GM18508 (cell line): ENCODE measurements around the gene CLIC3.
A peak's percentile ranks its signal among the peaks of the same experiment; 100 is the strongest.
"Not testable (repeated sequence)": the region's sequence is repeated elsewhere in the genome, so short reads cannot be mapped to it uniquely, and the experiment has no call there.

Experiments used
- ATAC-seq: cut with Tn5 transposase; IDR thresholded peaks from one replicate; pipeline ENCODE4 v1.9.1; 2021; ENCODE audit warnings: moderate number of reproducible peaks; ENCODE audit not compliant: insufficient read depth, unreplicated experiment

CLIC3 gene

GRCh38 chr9:137006116-137007003 is 10.0 kb upstream of the CLIC3 start:
- ATAC-seq, result no peak

DNA sequence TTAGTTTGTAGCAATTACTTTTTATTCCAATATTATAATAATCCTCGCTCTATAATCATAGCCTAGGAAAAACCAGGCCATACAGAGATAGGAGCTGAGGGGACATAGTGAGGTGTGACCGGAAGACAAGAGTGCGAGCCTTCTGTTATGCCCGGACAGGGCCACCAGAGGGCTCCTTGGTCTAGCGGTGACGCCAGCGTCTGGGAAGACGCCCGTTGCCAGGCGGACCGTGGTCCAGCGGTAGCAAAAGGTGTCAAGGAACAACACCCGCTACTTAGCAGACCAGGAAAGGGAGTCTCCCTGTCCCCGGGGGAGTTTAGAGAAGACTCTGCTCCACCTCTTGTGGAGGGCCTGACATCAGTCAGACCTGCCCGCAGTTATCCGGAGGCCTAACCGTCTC is 7.9 kb upstream of the CLIC3 start:
- not testable (repeated sequence) for ATAC-seq

DNA sequence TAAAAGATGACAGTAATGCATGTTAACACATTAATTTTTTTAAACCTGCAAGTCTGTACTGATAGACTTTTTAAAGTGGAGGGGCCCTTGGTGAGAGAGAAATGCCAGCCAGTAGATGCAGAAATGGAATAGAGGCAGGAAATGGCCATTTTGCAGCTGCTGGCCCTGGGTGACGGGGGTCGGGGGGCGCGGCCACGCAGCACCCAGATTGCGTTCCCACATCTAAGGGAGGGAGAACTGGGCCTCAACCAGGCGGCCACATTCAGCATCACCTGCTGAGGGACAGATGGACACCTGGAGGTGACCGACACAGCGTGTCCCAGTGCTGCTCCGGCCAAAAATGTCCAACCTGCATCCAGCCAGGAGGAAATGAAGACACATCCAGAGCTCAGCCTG is 6.3 kb upstream of the CLIC3 start:
- ATAC-seq, result no peak

- ATAC-seq, result no peak
These were observed 5.7 kb upstream of the CLIC3 start for GRCh38 chr9:137001857-137002645.

GRCh38 chr9:137000177-137000930 is 4.0 kb upstream of the CLIC3 start:
- ATAC-seq, result peak; percentile 59

DNA sequence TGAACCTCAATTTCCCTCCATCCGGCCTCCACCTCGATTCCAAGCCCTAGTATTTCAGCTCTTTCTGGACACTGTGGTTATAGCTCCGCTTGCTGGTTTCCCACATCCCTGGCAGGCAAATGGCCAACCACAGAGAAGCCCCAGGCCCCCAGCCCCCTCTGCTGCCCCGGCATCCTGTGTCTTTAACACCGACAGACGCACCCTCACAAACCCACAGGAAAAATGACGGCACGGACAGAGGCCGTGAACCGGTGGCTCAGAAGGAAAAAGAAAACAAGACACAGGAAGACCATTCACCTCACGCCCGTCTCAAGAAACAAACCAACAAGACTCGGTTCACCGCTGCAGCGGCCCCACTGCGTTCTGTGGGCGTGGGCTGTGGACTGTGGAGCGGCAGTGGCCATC is 1.5 kb upstream of the CLIC3 start:
- ATAC-seq, result no peak

DNA sequence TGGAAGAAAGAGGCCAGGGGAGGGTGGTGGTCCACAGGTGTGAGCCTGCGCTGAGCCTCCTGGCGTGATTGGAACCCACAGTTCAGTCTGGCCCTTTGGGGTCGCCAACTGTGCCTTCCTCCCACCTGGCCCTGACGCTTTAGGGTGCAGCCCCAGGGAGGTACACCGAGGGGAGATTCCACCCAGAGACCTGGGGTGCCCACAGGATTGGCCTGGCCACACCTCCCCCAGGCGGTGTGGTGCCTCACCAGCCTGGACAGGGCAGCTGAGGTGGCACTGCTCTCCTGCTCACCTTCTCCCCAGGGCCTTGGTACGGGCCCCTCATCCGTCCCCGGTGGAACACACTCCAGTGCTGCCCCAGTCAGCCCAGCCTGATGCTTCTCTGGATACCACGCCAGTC is 1.0 kb upstream of the CLIC3 start:
- no peak for ATAC-seq

DNA sequence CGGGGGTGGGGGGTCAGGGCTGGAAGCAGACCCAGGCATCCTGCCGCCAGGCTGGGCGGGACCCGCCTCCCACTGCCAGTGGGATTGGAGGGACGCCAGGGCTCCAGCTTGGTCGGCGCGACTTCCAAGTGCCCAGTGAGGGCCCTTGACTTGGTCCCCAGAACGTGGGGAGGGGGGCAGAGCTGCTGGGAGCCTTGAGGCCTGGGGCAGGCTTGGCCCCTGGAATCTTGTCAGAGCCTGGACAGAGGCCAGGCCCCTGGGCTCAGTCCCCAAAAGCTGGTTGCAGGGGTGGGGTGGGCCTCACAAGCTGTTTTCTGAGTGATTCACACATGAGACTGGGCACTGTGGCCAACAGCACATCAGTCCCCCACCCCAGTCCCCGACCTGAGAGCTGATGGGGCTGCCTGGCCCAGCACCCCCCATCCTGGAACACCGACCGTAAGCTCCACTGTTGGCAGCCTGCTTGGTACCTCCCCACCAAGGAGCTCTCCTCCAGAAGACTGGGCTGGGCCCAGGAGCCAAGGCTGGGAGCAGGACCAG is 526 bp downstream of the CLIC3 start:
- no peak for ATAC-seq

DNA sequence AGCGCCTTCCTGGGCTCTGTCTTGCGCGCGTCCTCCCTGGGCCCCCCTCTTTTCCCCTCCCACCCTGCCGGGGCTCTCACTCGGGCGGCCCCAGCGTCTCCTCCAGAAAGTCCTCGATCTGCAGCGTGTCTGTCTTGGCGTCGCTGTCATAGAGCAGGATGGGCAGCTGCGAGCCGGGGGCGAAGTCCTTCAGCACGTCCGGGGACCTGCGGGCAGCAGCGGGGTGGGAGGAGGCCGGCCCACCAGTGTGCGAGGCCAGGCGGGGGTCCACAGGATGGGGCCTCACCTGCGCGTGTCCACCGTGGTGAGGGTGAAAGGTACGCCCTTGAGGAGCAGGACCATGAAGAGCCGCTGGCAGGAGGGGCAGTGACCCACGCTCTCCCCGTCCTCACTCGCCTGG is 1.0 kb downstream of the CLIC3 start:
- no peak for ATAC-seq

GRCh38 chr9:136994888-136995230 is 1.5 kb downstream of the CLIC3 start:
- no peak for ATAC-seq

- ATAC-seq, result no peak
These were observed 2.0 kb downstream of the CLIC3 start for GRCh38 chr9:136994180-136994887.

GRCh38 chr9:136992819-136993369 is 3.5 kb downstream of the CLIC3 start:
- ATAC-seq, result no peak

- peak; percentile 35 for ATAC-seq
These were observed 4.2 kb downstream of the CLIC3 start, which contains the start of gene PAXX for GRCh38 chr9:136991993-136992818. PAXX (plus strand) TSS chr9:136992422; CDS start chr9:136992444, 22 bp downstream.

GRCh38 chr9:136990242-136990911 is 6.0 kb downstream of the CLIC3 start:
- no peak for ATAC-seq

DNA sequence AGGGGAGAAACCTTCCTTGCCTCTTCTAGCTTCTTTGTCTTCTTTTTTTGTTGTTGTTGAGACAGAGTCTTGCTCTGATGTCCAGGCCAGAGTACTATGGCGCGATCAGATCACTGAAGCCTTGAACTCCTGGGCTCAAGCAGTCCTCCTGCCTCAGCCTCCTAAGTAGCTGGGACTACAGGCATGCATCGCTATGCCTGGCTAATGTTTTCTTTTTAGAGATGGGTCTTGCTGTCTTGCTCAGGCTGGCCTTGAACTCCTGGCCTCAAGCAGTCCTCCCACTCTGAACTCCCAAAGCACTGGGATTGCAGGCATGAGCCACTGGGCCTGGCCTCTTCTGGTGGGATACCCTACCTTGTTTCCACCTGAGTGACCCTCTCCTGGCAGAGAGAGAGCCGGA is 7.5 kb downstream of the CLIC3 start:
- no peak for ATAC-seq

DNA sequence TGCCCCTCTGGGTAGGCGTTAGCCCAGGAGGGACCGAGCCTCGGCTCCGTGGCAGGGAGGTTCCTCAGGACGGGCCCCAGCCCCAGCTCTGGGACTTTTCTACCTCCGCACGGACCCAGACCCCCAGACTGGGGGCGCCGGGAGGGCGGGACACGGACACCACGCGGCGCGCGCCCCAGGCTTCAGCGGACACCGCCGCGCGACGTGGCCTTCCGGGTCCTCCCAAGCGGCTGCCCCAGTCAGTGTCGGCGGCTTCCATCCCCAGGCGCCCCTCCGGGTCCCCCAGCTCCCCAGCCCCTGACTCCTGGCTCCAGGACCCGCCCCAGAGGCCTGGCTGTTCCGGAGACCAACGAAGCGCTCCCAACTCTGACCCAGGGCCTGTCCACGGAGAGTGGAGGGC is 10.5 kb downstream of the CLIC3 start:
- ATAC-seq, result no peak

DNA sequence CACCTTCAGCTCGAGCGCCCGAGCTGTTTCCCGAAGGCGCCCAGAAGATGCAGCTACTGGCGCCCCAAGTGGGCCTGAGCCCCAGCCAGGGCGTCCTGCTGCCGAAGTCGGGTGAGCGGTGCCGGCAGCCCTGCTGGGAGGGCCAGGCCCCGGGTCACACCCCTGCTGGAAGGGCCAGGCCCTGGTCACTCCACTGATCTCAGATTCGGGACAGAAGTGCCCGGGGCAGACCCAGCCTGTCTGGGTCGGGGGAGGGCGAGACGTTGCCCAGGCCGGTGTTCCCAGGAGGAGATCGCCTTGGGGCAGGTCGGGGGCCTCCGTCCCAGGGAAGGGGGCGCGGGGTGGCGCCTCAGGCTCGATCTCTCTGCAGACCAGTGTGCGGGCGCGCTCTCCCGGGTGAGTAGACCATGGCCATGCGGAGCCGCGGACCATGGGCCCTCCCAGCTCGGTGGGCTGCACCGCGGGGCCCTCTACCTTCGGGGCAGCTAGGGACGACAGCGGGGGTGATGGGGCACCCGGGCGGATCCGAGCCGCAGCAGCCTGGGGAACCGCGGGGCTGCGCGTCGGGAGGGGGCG is 11.3 kb downstream of the CLIC3 start:
- ATAC-seq, result no peak

DNA sequence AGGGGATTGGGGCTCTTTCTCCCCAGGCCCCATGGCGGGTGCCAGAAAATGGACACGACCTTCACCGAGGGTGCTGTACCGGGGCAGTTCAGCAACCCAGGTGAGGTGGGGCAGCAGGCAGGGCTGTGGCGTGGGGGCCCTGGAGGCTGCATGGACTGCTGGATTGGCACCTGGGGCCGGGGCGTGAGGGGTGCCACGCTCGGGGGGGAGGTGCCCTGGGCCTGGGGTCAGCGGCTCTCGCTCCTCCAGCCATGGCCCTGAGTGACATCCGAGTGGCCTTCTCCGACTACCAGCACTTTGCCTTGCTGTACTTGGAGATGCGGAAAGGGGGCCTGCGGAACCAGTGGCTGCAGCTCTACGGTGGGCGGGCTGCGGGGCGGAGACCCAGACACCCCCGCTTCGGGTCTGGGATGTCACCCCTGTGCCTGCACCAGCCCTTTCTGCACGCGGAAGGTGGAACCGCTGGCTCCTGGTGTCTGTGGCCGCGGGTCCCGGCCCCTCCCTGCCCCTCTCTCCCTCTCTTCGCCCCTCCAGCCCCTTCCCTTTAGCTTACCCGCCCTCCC is 11.8 kb downstream of the CLIC3 start:
- ATAC-seq, result no peak
